ENCODE data around the gene PLA2G4A. TPM values are rescaled to one million over a fixed set of nuclear protein-coding genes. Genes with fewer than 3 reads are reported as not detected.

The PLA2G4A gene
- total RNA-seq, 2 experiments from 2014 or later = not detected

DNA sequence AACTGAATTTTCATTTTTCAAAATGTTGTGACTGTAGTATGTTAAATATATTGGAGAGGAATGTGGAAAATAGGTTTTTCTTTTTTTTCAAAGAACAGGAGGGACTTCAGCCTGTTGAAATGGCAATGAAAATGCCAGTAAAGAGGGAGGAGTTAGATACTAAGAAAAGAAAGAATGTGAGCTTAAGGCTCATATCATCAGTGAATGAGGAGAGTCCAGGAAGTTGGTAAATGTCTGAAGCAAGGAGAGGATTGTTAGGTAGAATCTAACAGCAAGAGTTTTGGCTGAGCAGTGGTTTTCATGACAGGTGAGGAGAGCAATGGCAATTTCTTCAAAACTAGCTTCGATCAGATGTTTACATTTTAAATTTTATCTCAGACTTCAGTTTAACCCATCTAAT lies 43.0 kb downstream of the PLA2G4A start:
- ATAC-seq (ENCODE audit: poor library complexity) = no peak
- no peaks in the 10 kb centered on the region for H3K27me3 ChIP-seq (ENCODE audit: control insufficient read depth in 1 of 2, insufficient read depth in 2 of 2, low read length in 2 of 2)
- POLR2A ChIA-PET = no interaction called here

DNA sequence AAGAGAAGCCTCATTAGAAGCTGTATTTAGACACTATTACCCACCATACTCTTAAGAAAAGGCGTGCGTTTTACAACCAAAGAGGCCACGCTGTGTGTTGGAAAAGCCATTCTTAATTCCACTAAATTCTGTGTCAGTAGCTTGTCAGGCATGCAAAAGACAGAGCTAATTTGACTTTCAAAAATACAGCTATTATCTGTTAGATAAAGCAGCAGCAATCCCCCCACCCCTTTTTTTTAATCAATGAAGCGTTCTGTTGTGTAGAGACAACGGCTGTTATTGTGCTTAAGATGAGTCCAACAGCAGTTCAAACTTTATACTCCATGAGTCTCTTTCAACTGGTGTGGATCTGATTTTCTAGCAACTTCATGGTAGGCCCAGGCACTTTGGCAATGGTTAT lies 43.5 kb downstream of the PLA2G4A start:
- H3K9me3 Mint-ChIP-seq = no peaks in the 10 kb centered on the region
- H3K4me1 ChIP-seq (ENCODE audit: insufficient read depth, low read length) = no peaks in the 10 kb centered on the region
- CTCF ChIA-PET = no interaction called here
- no peaks in the 10 kb centered on the region for H3K27me3 Mint-ChIP-seq
- no peaks in the 10 kb centered on the region for H3K27me3 ChIP-seq (ENCODE audit: control insufficient read depth in 1 of 2, insufficient read depth in 2 of 2, low read length in 2 of 2)
- H3K27ac Mint-ChIP-seq = no peak overlapping the region
- no peak overlapping the region for H3K4me3 Mint-ChIP-seq
- DNase-seq (no peak), ATAC-seq (ENCODE audit: poor library complexity) (no peak)
- no peak overlapping the region for H3K27ac ChIP-seq (ENCODE audit: low read depth in 1 of 2, low read length in 2 of 2)
- TF ChIP-seq, protein P1, sequence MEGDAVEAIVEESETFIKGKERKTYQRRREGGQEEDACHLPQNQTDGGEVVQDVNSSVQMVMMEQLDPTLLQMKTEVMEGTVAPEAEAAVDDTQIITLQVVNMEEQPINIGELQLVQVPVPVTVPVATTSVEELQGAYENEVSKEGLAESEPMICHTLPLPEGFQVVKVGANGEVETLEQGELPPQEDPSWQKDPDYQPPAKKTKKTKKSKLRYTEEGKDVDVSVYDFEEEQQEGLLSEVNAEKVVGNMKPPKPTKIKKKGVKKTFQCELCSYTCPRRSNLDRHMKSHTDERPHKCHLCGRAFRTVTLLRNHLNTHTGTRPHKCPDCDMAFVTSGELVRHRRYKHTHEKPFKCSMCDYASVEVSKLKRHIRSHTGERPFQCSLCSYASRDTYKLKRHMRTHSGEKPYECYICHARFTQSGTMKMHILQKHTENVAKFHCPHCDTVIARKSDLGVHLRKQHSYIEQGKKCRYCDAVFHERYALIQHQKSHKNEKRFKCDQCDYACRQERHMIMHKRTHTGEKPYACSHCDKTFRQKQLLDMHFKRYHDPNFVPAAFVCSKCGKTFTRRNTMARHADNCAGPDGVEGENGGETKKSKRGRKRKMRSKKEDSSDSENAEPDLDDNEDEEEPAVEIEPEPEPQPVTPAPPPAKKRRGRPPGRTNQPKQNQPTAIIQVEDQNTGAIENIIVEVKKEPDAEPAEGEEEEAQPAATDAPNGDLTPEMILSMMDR (IDR thresholded peaks at IDR 0.05) = no peak
- intact Hi-C loops (cut with DNase I, micrococcal nuclease) = no loop called here
- no peaks in the 10 kb centered on the region for H3K36me3 Mint-ChIP-seq (ENCODE audit: low read depth)
- H3K9me3 ChIP-seq (ENCODE audit: control insufficient read depth in 1 of 2, insufficient read depth in 1 of 2, low read length in 2 of 2) = peaks cover 0 to 4% of the 10 kb centered on the region in 2 experiments
- no peaks in the 10 kb centered on the region for H3K36me3 ChIP-seq (ENCODE audit: insufficient read depth, low read length)
- H3K4me3 ChIP-seq (ENCODE audit: low read length) = no peak overlapping the region
- POLR2A ChIA-PET = no interaction called here
- H3K4me1 Mint-ChIP-seq (ENCODE audit: low read depth) = no peaks in the 10 kb centered on the region

More for the DNA sequence above, 43.0 kb downstream of the PLA2G4A start:
- no peak overlapping the region for H3K4me3 Mint-ChIP-seq
- H3K4me1 ChIP-seq (ENCODE audit: insufficient read depth, low read length) = no peaks in the 10 kb centered on the region
- no peaks in the 10 kb centered on the region for H3K27me3 Mint-ChIP-seq
- no peak for DNase-seq
- H3K9me3 Mint-ChIP-seq = no peaks in the 10 kb centered on the region
- H3K36me3 Mint-ChIP-seq (ENCODE audit: low read depth) = no peaks in the 10 kb centered on the region
- no peak overlapping the region for H3K4me3 ChIP-seq (ENCODE audit: low read length)
- no peak overlapping the region for H3K27ac Mint-ChIP-seq
- H3K36me3 ChIP-seq (ENCODE audit: insufficient read depth, low read length) = no peaks in the 10 kb centered on the region
- H3K4me1 Mint-ChIP-seq (ENCODE audit: low read depth) = no peaks in the 10 kb centered on the region
- intact Hi-C loops (cut with DNase I, micrococcal nuclease) = no loop called here
- TF ChIP-seq, protein P1 (IDR thresholded peaks at IDR 0.05) = no peak
- CTCF ChIA-PET = no interaction called here
- peaks cover 0 to 4% of the 10 kb centered on the region in 2 experiments for H3K9me3 ChIP-seq (ENCODE audit: control insufficient read depth in 1 of 2, insufficient read depth in 1 of 2, low read length in 2 of 2)
- no peak overlapping the region for H3K27ac ChIP-seq (ENCODE audit: low read depth in 1 of 2, low read length in 2 of 2)

DNA sequence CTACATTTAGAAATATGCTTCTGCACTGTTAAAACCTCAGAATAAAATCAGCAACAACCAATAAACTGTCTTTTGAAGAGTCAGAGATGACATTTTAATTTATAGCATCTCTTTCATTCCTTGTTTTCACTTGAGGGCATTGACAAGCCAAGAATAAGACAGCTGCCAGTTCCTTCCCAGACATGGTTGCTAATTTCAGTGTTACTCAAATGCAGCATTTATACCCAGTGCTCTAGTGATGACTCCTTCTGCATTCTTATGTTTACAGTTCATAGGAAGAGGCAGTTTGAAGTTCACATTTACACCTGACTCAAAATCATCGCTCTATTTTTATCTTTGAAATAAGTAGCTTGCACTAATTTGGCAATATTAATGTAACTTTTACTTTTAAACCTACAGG lies 44.9 kb downstream of the PLA2G4A start:
- H3K27me3 Mint-ChIP-seq = no peaks in the 10 kb centered on the region
- ChIA-PET POLR2A (no interaction called here), CTCF (interaction anchor here (0.5 kb wide), 1 partner anchor 43 kb away, joined by 5 read pairs; no protein-coding TSS in a partner anchor)
- TF ChIP-seq, protein P1 (IDR thresholded peaks at IDR 0.05) = no peak
- no peaks in the 10 kb centered on the region for H3K36me3 Mint-ChIP-seq (ENCODE audit: low read depth)
- H3K27ac Mint-ChIP-seq = no peak overlapping the region
- no peaks in the 10 kb centered on the region for H3K36me3 ChIP-seq (ENCODE audit: insufficient read depth, low read length)
- DNase-seq (no peak), ATAC-seq (ENCODE audit: poor library complexity) (no peak)
- H3K27me3 ChIP-seq (ENCODE audit: control insufficient read depth in 1 of 2, insufficient read depth in 2 of 2, low read length in 2 of 2) = no peaks in the 10 kb centered on the region
- no peaks in the 10 kb centered on the region for H3K4me1 ChIP-seq (ENCODE audit: insufficient read depth, low read length)
- H3K9me3 Mint-ChIP-seq = no peaks in the 10 kb centered on the region
- H3K4me3 Mint-ChIP-seq = no peak overlapping the region
- no peak overlapping the region for H3K27ac ChIP-seq (ENCODE audit: low read depth in 1 of 2, low read length in 2 of 2)
- intact Hi-C loops (cut with DNase I, micrococcal nuclease) = no loop called here
- H3K9me3 ChIP-seq (ENCODE audit: control insufficient read depth in 1 of 2, insufficient read depth in 1 of 2, low read length in 2 of 2) = no peaks in the 10 kb centered on the region
- no peak overlapping the region for H3K4me3 ChIP-seq (ENCODE audit: low read length)
- H3K4me1 Mint-ChIP-seq (ENCODE audit: low read depth) = no peaks in the 10 kb centered on the region

Measured in CD4-positive, alpha-beta T cell (primary cell).